ENCODE results near the gene ADAP1. TPM values are rescaled to one million over a fixed set of nuclear protein-coding genes. Genes with fewer than 3 reads are reported as not detected.

ADAP1 gene
- total and polyA plus RNA-seq, 2 of the 8 experiments (the other 6 are each of a cell fraction or from before 2014, with no cell fraction given) = 5.8 to 6.1 TPM

DNA sequence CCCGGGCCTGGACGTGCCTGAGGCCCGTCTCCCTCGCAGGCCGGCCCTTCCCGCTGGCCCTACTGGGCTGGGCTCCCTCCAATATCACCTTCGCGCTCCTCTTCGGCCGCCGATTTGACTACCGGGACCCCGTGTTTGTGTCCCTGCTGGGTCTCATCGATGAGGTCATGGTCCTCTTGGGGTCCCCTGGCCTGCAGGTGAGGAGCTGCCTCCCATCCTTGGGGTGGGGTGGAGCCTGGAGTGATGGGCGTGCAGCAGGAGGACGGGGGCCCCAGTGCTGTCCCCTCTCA is 30.6 kb upstream of the ADAP1 start:
- FAIRE-seq = no peak
- TF ChIP-seq RBBP5 (IDR thresholded peaks at IDR 0.05; ENCODE audit: borderline replicate concordance, low read depth, low read length) = no peak
- no peak for TF ChIP-seq RXRA (IDR thresholded peaks at IDR 0.05; ENCODE audit: insufficient read depth, low read depth, low read length)
- no peak for TF ChIP-seq TBP (IDR thresholded peaks at IDR 0.05; ENCODE audit: low read depth, low read length)
- TF ChIP-seq CTBP2 (IDR thresholded peaks at IDR 0.05; ENCODE audit: borderline replicate concordance, insufficient read depth, insufficient read length, low read length) = no peak
- no peak for TF ChIP-seq NANOG (IDR thresholded peaks at IDR 0.05; ENCODE audit: insufficient read depth, low read depth, low read length, poor library complexity, severe bottlenecking)
- no peak for TF ChIP-seq YY1 (IDR thresholded peaks at IDR 0.05; ENCODE audit: low read depth, low read length)
- TF ChIP-seq MAFK (IDR thresholded peaks at IDR 0.05; ENCODE audit: low read depth, low read length) = no peak
- TF ChIP-seq ZNF274 (IDR thresholded peaks at IDR 0.05; ENCODE audit: borderline replicate concordance, extremely low read depth, low read length) = no peak
- TF ChIP-seq GABPA (IDR thresholded peaks at IDR 0.05; ENCODE audit: borderline replicate concordance, insufficient read depth, low read length) = no peak
- no peak for TF ChIP-seq NRF1 (IDR thresholded peaks at IDR 0.05; ENCODE audit: low read depth, low read length)
- no peak for TF ChIP-seq RFX5 (IDR thresholded peaks at IDR 0.05; ENCODE audit: borderline replicate concordance, low read depth, low read length)
- no peak for TF ChIP-seq SUZ12 (IDR thresholded peaks at IDR 0.05; ENCODE audit: low read length)
- TF ChIP-seq TCF12 (IDR thresholded peaks at IDR 0.05; ENCODE audit: low read depth, low read length) = no peak
- no peak for TF ChIP-seq TAF7 (optimal IDR thresholded peaks at IDR 0.05; ENCODE audit: borderline replicate concordance, low read depth, low read length)
- TF ChIP-seq HDAC6 (IDR thresholded peaks at IDR 0.05; ENCODE audit: low read depth, low read length) = no peak

More for the DNA sequence above, 30.6 kb upstream of the ADAP1 start:
- CTCF ChIA-PET (ENCODE audit: partially characterized antibody) = interaction anchor here (1.0 to 1.5 kb wide), 3 partner anchors 10 to 76 kb away, joined by 3 to 5 read pairs (median 3); partner anchors contain the start of gene COX19
- Histone ChIP-seq H3K36me3 (ENCODE audit: control insufficient read depth in 2 of 4, insufficient read depth in 4 of 4, low read length in 3 of 4) (no peaks in the 10 kb centered on the region), H3K27me3 (replicated peaks in 1 of 4; ENCODE audit: control insufficient read depth in 3 of 4, extremely low read depth in 1 of 4, insufficient read depth in 3 of 4, low read length in 3 of 4) (no peaks in the 10 kb centered on the region), H3K27ac (ENCODE audit: low read depth, low read length) (no peak overlapping the region), H2AFZ (ENCODE audit: low read length) (no peak overlapping the region), H3K4ac (replicated peaks; ENCODE audit: insufficient read length, low read depth, low read length) (no peak overlapping the region), H3K79me2 (ENCODE audit: control insufficient read depth in 1 of 2, insufficient read depth in 2 of 2, low read length in 2 of 2) (no peaks in the 10 kb centered on the region), H4K5ac (ENCODE audit: insufficient read length, low read depth, low read length) (no peak overlapping the region), H2BK120ac (replicated peaks; ENCODE audit: low read depth, low read length) (no peak overlapping the region), H2BK15ac (ENCODE audit: low read length) (no peak overlapping the region), H3K14ac (ENCODE audit: insufficient read length) (no peak overlapping the region), H3K79me1 (ENCODE audit: low read depth, low read length) (no peaks in the 10 kb centered on the region), H3K9me3 (ENCODE audit: insufficient read depth in 2 of 2, low read depth in 1 of 2, low read length in 1 of 2) (no peaks in the 10 kb centered on the region), H3K23ac (ENCODE audit: insufficient read length) (no peak overlapping the region), H4K8ac (ENCODE audit: extremely low read depth, insufficient read depth, low read length) (peak overlapping the region; percentile 68; the same call in 1 of the 2 replicates), H3K9ac (replicated peaks in 1 of 4; ENCODE audit: extremely low read depth in 1 of 4, low read depth in 3 of 4, low read length in 3 of 4) (no peak overlapping the region), H4K91ac (replicated peaks; ENCODE audit: insufficient read length, low read length) (no peak overlapping the region), H2BK20ac (ENCODE audit: low read length) (no peak overlapping the region), H2BK12ac (ENCODE audit: low read depth, low read length) (no peak overlapping the region), H3K18ac (ENCODE audit: extremely low read depth, low read length) (no peak overlapping the region), H4K20me1 (replicated peaks in 1 of 2; ENCODE audit: control insufficient read depth in 1 of 2, insufficient read depth in 2 of 2, low read length in 2 of 2) (no peaks in the 10 kb centered on the region), H3K23me2 (ENCODE audit: low read depth, low read length) (no peaks in the 10 kb centered on the region), H3K4me1 (replicated peaks in 1 of 4; ENCODE audit: control insufficient read depth in 3 of 4, insufficient read depth in 4 of 4, low read length in 3 of 4) (peaks cover 0 to 5% (median 4%) of the 10 kb centered on the region in 4 experiments; a peak in 5 of 7 replicates), H3K4me3 (ENCODE audit: extremely low read depth in 1 of 4, insufficient read depth in 2 of 4, low read depth in 3 of 4, low read length in 4 of 4) (no peak overlapping the region), H2AK5ac (ENCODE audit: low read depth, low read length) (no peak overlapping the region), H2BK5ac (ENCODE audit: low read depth, low read length) (no peak overlapping the region), H3K4me2 (ENCODE audit: insufficient read depth in 1 of 2, low read depth in 2 of 2, low read length in 2 of 2) (no peak overlapping the region), H3K56ac (replicated peaks; ENCODE audit: insufficient read length, low read depth, low read length) (no peak overlapping the region)
- no peak for DNase-seq (ENCODE audit: low read depth in 1 of 2, low spot score in 2 of 2)
- WGBS, 2 experiments (ENCODE audit: extremely low coverage in 1 of 2, insufficient coverage in 1 of 2, insufficient read length in 1 of 2, insufficient replicate concordance in 2 of 2, low coverage in 1 of 2, low lambda C conversion rate in 2 of 2, missing lambda C conversion rate in 1 of 2) = 90% methylated on average over 8 of the region's 16 CpGs; no CpG with 5 or more reads in 1 of the 2 experiments
- POLR2A ChIA-PET (ENCODE audit: partially characterized antibody) = interaction anchor here (2.4 kb wide), 1 partner anchor 10 kb away, joined by 12 read pairs; the partner anchor contains the start of gene COX19
